HepG2 (cell line): Measurements from ENCODE around the gene PTPN12.

Experiments
- ATRX ChIP-seq: sonication (generic); formaldehyde crosslinking; IDR thresholded peaks from 2 replicates; pipeline ENCODE4 v1.4.0; 2020; ENCODE audit warnings: missing genetic modification reagents, borderline replicate concordance
- POLR2A ChIP-seq, 2 experiments: IDR thresholded peaks; 2 replicates each; pipeline ENCODE4 v1.6.1; 2011; ENCODE audit warnings: low read depth in 2 of 2, low read length in 2 of 2, mild to moderate bottlenecking in 1 of 2, moderate library complexity in 1 of 2; ENCODE audit not compliant: insufficient read depth in 1 of 2
- ZNF607 ChIP-seq: sonication (generic); formaldehyde crosslinking; IDR thresholded peaks from 2 replicates; pipeline ENCODE4 v1.5.1; 2020; ENCODE audit warnings: missing genetic modification reagents, mild to moderate bottlenecking, borderline replicate concordance

DNA sequence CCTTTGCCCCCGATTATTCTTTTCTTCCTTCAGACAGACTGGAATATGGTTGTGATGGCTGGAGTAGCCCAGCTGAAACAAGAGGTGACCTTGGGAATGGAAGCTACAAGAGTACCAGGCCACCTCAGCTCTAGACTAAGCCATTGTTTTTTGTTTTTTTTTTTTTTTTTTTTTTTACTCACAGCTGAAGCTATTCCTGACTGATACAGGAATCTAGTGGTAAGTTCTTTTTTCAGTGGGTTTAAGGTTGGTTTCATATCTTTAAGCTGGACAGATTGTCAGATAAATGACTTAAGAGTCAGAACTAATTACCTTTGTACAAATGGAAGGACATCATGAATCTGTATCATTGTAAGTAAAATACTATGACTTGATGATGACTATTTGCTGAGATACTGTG lies 30.2 kb upstream of the PTPN12 start:
- TF ChIP-seq ATRX (CRISPR knock-in tag) (no peak), POLR2A (IDR thresholded peaks at IDR 0.05; ENCODE audit: insufficient read depth in 1 of 2, low read depth in 2 of 2, low read length in 2 of 2) (no peak), ZNF607 (CRISPR knock-in tag) (no peak)
